HCT116 (cell line): ENCODE data around the gene SLC22A12. TPM values are rescaled to one million over a fixed set of nuclear protein-coding genes. Genes with fewer than 3 reads are reported as not detected.

ENCODE experiments used
- ATAC-seq: fragments of 200-7000 bp; cut with Tn5 transposase; 2 replicates; pipeline ENCODE4 v1.9.1; 2020; ENCODE audit warnings: mild to moderate bottlenecking, moderate library complexity
- BruUV-seq: library from RNA; stranded (reverse); fragments of 400-500 nt; replicated peaks from 2 replicates; lab custom pipeline; 2021; lab: Mats Ljungman, UMichigan
- CTCF ChIA-PET: fragments of 300-600 bp; sonication (Branson Sonifier 250); formaldehyde crosslinking; loops from one replicate; lab custom pipeline; 2021; ENCODE audit warnings: antibody characterized with exemption; lab: Charles Lee
- POLR2A ChIA-PET: fragments of 300-600, 350-600 bp; sonication (Branson Sonifier 250); formaldehyde crosslinking; loops from one replicate; lab custom pipeline; 2021; ENCODE audit warnings: antibody characterized with exemption; lab: Charles Lee
- RAD21 ChIA-PET, 2 experiments: fragments of 300-600 bp; sonication (Branson Sonifier 250); formaldehyde crosslinking; loops; one replicate each; lab custom pipeline; 2023; ENCODE audit warnings: low total read pairs in 2 of 2; ENCODE audit not compliant: uncharacterized antibody in 2 of 2, unreplicated experiment in 2 of 2, low non-redundant PET in 1 of 2; lab: Charles Lee
- DNase-seq: peaks from one replicate; pipeline ENCODE4 v3.0.0-alpha.2; 2010; ENCODE audit warnings: low read depth, low spot score
- H2AFZ ChIP-seq: fragments of 200-600 bp; shearing (Covaris generic), sonication (generic); 2 replicates; pipeline ENCODE4 v1.6.1; 2017; ENCODE audit warnings: low read depth, mixed run types, mixed read lengths, antibody characterized with exemption, low read length; ENCODE audit not compliant: poor library complexity, severe bottlenecking
- H3K27ac ChIP-seq: 2 replicates; pipeline ENCODE4 v1.5.1; 2012; ENCODE audit warnings: low read depth, low read length
- H3K27me3 ChIP-seq: fragments of 200-600 bp; sonication (generic); 2 replicates; pipeline ENCODE4 v1.6.1; 2016; ENCODE audit warnings: mixed run types, low read length, mixed read lengths; ENCODE audit not compliant: insufficient read depth
- H3K36me3 ChIP-seq, 2 experiments: fragments of 200-500 bp in 1 of 2; fragments of 200-600 bp in 1 of 2; sonication (Bioruptor generic) in 1 of 2; sonication (generic) in 1 of 2; 2 replicates each; pipeline versions ENCODE4 v1.5.1 to v1.6.1; 2014 to 2016; ENCODE audit warnings: low read length in 2 of 2, inconsistent platforms in 1 of 2, mixed read lengths in 1 of 2, mixed run types in 1 of 2; ENCODE audit not compliant: insufficient read depth in 2 of 2, control insufficient read depth in 1 of 2
- H3K4me1 ChIP-seq, 2 experiments: fragments of 200-600 bp in 1 of 2; sonication (generic) in 1 of 2; 2 replicates each; pipeline versions ENCODE4 v1.5.1 to v1.6.1; 2012 to 2017; ENCODE audit warnings: low read length in 2 of 2, inconsistent platforms in 1 of 2, mild to moderate bottlenecking in 1 of 2, mixed read lengths in 1 of 2, mixed run types in 1 of 2, moderate library complexity in 1 of 2; ENCODE audit not compliant: insufficient read depth in 2 of 2, control insufficient read depth in 1 of 2
- H3K4me2 ChIP-seq: fragments of 200-600 bp; sonication (generic); 2 replicates; pipeline ENCODE4 v1.6.1; 2017; ENCODE audit warnings: mixed run types, low read length, mixed read lengths
- H3K4me3 ChIP-seq, 2 experiments: fragments of 200-600 bp in 1 of 2; sonication (generic) in 1 of 2; replicated peaks in 1 of 2; 2 replicates each; pipeline ENCODE4 v1.5.1; 2011 to 2016; ENCODE audit warnings: low read length in 2 of 2, control low read depth in 1 of 2, low read depth in 1 of 2, mild to moderate bottlenecking in 1 of 2, mixed read lengths in 1 of 2, mixed run types in 1 of 2
- H3K79me2 ChIP-seq: fragments of 200-600 bp; sonication (generic); 2 replicates; pipeline ENCODE4 v1.6.1; 2017; ENCODE audit warnings: mild to moderate bottlenecking, mixed run types, low read length, moderate library complexity, mixed read lengths; ENCODE audit not compliant: insufficient read depth
- H3K9ac ChIP-seq: fragments of 200-600 bp; sonication (generic); 2 replicates; pipeline ENCODE4 v1.6.1; 2016; ENCODE audit warnings: low read length, mixed read lengths
- H3K9me2 ChIP-seq: fragments of 200-600 bp; sonication (generic), shearing (Covaris generic); 2 replicates; pipeline ENCODE4 v1.6.1; 2017; ENCODE audit warnings: mixed run types, mild to moderate bottlenecking, moderate library complexity; ENCODE audit not compliant: insufficient read depth
- H3K9me3 ChIP-seq, 2 experiments: fragments of 200-500 bp in 1 of 2; fragments of 200-600 bp in 1 of 2; sonication (Bioruptor generic) in 1 of 2; sonication (generic) in 1 of 2; 2 replicates each; pipeline ENCODE4 v1.6.1; 2014 to 2017; ENCODE audit warnings: low read length in 2 of 2, mixed read lengths in 2 of 2, inconsistent platforms in 1 of 2, low read depth in 1 of 2, mild to moderate bottlenecking in 1 of 2, mixed run types in 1 of 2, moderate library complexity in 1 of 2; ENCODE audit not compliant: control insufficient read depth in 1 of 2, insufficient read depth in 1 of 2
- H4K20me1 ChIP-seq: fragments of 200-600 bp; sonication (generic), shearing (Covaris generic); 2 replicates; pipeline ENCODE4 v1.6.1; 2017; ENCODE audit warnings: mixed run types, mild to moderate bottlenecking, moderate library complexity; ENCODE audit not compliant: insufficient read depth
- CEBPB ChIP-seq: IDR thresholded peaks from 2 replicates; pipeline ENCODE4 v1.6.1; 2012; ENCODE audit warnings: low read depth
- CTCF ChIP-seq, 3 experiments: fragments of 200-600 bp in 1 of 3; sonication (generic) in 1 of 3; IDR thresholded peaks in 2 of 3; conservative IDR thresholded peaks in 1 of 3; 2 replicates each; pipeline ENCODE4 v1.5.1; 2012 to 2017; ENCODE audit warnings: low read depth in 2 of 3, low read length in 2 of 3, antibody characterized with exemption in 1 of 3, borderline replicate concordance in 1 of 3, control low read depth in 1 of 3, mild to moderate bottlenecking in 1 of 3, mixed read lengths in 1 of 3, mixed run types in 1 of 3, moderate library complexity in 1 of 3; ENCODE audit not compliant: insufficient read depth in 1 of 3
- EZH2phosphoT487 ChIP-seq: fragments of 200-600 bp; IDR thresholded peaks from 2 replicates; pipeline ENCODE4 v1.6.1; 2018; ENCODE audit warnings: antibody characterized with exemption, borderline replicate concordance
- POLR2A ChIP-seq: IDR thresholded peaks from 2 replicates; pipeline ENCODE4 v1.7.0; 2011; ENCODE audit warnings: borderline replicate concordance; ENCODE audit not compliant: insufficient read depth, insufficient read length; ENCODE audit errors: extremely low read depth
- SP1 ChIP-seq: IDR thresholded peaks from 2 replicates; pipeline ENCODE4 v1.6.1; 2012; ENCODE audit warnings: low read depth
- SRF ChIP-seq: IDR thresholded peaks from 2 replicates; pipeline ENCODE4 v1.6.1; 2012; ENCODE audit warnings: low read depth
- YY1 ChIP-seq: IDR thresholded peaks from 2 replicates; pipeline ENCODE4 v1.6.1; 2011; ENCODE audit warnings: low read length, low read depth, moderate library complexity, mild to moderate bottlenecking; ENCODE audit not compliant: insufficient replicate concordance; ENCODE audit errors: extremely low read depth
- intact Hi-C: fragments of 100-400 bp; cut with micrococcal nuclease; formaldehyde crosslinking; loops from 2 replicates; pipeline ENCODE4 v1.10.0; 2022
- total RNA-seq: library from RNA; stranded (reverse); gene quantifications from one replicate; pipeline ENCODE4 v1.2.1, GENCODE V29; 2021; ENCODE audit not compliant: unreplicated experiment

SLC22A12 gene
- total RNA-seq, 1 experiment from 2014 or later = not detected

GRCh38 chr11:64564947-64565889 lies 25.8 kb upstream of the SLC22A12 start:
- Histone ChIP-seq H3K9me3 (no peaks in the 10 kb centered on the region), H3K79me2 (no peaks in the 10 kb centered on the region), H2AFZ (no peak overlapping the region), H3K4me1 (peaks cover 13 to 20% of the 10 kb centered on the region in 2 experiments), H4K20me1 (no peaks in the 10 kb centered on the region), H3K4me2 (peak overlapping the region; percentile 78; the same call in 1 of the 2 replicates), H3K4me3 (no peak overlapping the region), H3K36me3 (no peaks in the 10 kb centered on the region), H3K9ac (no peak overlapping the region), H3K27me3 (no peaks in the 10 kb centered on the region), H3K9me2 (no peaks in the 10 kb centered on the region), H3K27ac (no peak overlapping the region)
- POLR2A ChIA-PET = interaction anchor here (0.7 to 0.8 kb wide), 2 partner anchors 69 to 85 kb away, joined by 3 to 4 read pairs; no protein-coding TSS in a partner anchor
- no peak for TF ChIP-seq SP1
- no peak for TF ChIP-seq CEBPB
- no peak for TF ChIP-seq SRF
- peak in 2 of 3 experiments; percentile 30 to 37; a peak in 4 of 6 replicates for TF ChIP-seq CTCF (IDR thresholded peaks at IDR 0.05 in 2 of 3, conservative IDR thresholded peaks at IDR 0.05 in 1 of 3; ENCODE audit: borderline replicate concordance in 1 of 3, insufficient read depth in 1 of 3, low read depth in 2 of 3, low read length in 2 of 3)
- no peak for TF ChIP-seq YY1
- no peak for TF ChIP-seq EZH2phosphoT487
- TF ChIP-seq POLR2A = no peak
- intact Hi-C loops = no loop called here
- DNase-seq (no peak), ATAC-seq (peak; percentile 55)
- CTCF ChIA-PET = interaction anchor here (0.6 kb wide), 1 partner anchor 916 kb away, joined by 3 read pairs; no protein-coding TSS in a partner anchor
- RAD21 ChIA-PET = no interaction called here
- BruUV-seq = no TSS peak
